ENCODE measurements around the gene CLTRN.
"Not testable (repeated sequence)": the region's sequence is repeated elsewhere in the genome, so short reads cannot be mapped to it uniquely, and the experiment has no call there.

The CLTRN gene, protein sequence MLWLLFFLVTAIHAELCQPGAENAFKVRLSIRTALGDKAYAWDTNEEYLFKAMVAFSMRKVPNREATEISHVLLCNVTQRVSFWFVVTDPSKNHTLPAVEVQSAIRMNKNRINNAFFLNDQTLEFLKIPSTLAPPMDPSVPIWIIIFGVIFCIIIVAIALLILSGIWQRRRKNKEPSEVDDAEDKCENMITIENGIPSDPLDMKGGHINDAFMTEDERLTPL

DNA sequence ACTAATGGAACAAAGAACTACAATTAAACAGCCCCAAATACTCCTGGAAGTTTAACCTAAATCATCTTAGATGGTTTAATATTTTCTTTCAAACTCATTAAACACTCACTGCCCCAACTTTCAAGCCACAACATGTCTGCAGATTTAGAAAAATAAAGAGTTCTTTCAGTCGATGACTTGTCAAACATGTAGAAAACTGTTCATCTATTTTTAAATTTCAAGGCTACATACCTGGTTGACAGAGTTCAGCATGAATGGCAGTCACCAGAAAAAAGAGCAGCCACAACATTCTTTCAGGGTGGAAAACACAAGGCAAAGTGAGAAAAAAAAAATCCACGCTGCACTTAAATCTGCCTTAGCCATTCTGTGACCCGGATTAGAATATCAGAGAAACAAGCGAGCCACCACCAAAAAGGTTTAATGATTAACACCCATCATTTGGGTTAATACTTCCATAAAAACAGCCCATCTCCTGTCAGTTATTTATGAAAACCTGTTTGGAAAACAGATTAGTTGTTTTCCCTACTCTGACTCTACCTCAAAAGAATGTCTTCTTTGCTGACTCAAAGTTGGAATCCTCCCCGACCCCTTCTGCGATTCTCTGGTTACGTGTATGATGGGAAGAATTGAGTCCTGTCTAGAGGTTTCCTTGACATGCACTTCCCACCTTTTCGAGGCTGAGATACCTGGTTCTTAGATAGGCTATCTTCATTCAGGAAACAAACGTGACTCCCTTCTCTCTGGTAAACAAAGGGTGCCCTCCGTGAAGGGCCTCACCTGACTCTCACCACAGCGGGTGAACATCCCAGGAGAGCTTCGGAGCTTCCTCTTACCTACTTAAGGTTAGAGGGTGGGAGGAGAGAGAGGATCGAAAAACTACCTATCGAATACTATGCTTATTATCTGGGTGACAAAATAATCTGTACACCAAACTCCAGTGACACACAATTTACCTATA, at the start of gene CLTRN:
CLTRN (minus strand) TSS at position 319 of the 958 bp plus-strand sequence; CDS start at position 289, 30 bp downstream.
- DNase-seq (ENCODE audit: low read depth, low spot score): no peak

- not testable (repeated sequence) for DNase-seq (ENCODE audit: low read depth, low spot score)
These were observed 39.7 kb upstream of the CLTRN start for GRCh38 chrX:15704273-15704672.

DNA sequence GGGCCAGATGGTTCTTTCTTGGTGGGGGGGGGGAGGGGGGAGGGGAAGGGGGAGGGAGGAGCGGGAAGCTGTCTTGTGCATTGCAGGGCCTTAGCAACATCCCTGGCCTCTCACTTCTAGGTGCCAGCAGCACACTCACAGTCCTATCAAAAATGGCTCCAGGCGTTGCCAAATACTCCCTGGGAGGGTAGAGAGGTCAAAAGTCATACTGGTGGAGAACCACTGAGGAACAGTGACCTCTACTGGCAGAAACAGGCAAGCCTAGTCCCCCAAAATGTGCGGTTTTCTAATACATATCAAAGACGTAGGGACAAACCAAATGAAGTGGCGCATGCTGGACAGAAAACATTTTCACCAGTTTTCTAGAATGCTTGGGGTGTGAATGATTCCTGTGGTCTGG, 39.2 kb upstream of the CLTRN start:
- not testable (repeated sequence) for DNase-seq (ENCODE audit: low read depth, low spot score)

GRCh38 chrX:15702488-15703371, 38.1 kb upstream of the CLTRN start:
- DNase-seq (ENCODE audit: low read depth, low spot score): no peak

- no peak for DNase-seq (ENCODE audit: low read depth, low spot score)
These were observed 31.9 kb upstream of the CLTRN start for GRCh38 chrX:15696516-15696915.

DNA sequence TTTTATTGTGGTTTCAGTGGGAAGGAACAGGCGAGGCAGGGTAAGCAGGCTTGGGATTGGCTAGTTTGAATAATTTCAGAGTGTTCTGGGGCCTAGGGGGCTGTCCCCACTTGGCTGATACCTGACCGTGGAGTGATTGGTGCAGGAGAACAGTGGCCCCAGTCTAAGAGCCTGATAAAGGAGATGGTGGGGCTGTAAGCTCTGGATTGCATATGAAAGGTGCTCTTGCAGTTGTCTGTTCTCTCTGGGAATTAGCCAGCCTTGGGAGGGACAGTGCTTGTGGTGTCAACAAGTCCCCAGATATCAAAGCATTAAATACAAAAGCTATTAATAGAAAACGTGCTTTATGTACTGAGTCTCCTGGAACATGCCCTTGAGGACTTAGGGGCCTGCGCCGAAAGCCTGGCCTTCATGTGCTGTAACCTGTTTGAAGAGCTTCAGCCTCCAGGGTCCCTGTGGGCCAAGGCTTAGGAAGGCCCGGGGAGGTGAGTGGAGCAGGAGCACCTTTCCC, 30.4 kb upstream of the CLTRN start:
- DNase-seq (ENCODE audit: low read depth, low spot score): no peak

- peak; percentile 33 for DNase-seq (ENCODE audit: low read depth, low spot score)
These were observed 22.4 kb upstream of the CLTRN start for GRCh38 chrX:15686818-15687685.

DNA sequence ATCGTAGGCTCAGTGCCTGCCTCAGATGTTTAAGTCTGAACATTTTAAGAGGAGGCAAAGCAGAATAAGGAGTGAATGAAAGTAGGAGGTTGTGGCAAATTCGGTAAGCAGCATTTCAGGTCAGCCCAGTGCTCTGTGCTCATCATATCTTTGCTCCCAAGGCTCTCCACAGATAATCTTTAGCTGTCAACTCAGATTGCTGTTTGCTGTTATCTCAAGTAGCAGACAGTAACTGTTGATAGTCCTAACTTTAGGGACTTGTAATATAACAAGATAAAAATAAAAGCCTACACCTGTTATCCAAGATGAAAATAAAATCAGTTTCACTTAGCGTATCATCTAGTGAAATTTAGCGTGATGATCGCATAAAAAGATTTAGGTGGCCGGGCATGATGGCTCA, 18.6 kb upstream of the CLTRN start:
- no peak for DNase-seq (ENCODE audit: low read depth, low spot score)

DNA sequence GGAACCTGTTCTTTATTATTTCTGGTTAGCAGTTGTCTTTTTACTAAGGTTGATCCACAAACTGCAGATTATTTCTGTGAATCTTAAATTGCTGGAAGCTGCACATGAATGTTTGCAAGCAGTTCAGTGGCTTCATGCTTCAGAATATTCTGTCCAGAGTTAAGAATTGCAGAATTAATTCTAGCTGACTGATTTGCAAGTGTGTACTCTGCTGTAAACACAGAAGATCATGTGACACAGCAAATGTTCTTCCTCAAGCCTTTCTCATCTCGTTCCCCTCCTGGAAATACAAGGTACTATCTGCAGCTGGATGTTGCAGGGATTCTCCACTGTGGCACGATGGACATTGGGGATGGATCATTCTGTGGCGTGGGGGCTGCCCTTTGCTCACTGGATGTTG, 16.8 kb upstream of the CLTRN start:
- no peak for DNase-seq (ENCODE audit: low read depth, low spot score)

- DNase-seq (ENCODE audit: low read depth, low spot score): no peak
These were observed 15.8 kb upstream of the CLTRN start for GRCh38 chrX:15680401-15680800.

DNA sequence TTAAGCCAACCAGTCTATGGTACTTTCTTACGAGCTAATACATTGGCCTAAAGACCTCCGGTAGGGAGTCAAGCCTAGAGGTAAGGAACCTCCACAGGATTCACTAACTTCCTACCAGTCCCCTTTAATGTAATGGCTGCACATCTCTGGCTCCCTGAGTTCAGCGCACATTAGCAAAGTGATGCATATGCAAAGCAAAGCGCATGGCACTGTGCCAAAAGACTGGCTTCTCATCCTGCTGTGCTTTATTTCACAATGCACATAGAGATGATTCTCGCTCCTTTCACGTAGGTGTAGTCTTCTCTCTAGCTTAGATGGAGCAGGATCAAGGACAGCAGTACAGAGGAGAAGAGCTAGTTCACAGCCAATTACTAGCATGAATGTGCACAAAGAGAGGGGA, 14.6 kb upstream of the CLTRN start:
- no peak for DNase-seq (ENCODE audit: low read depth, low spot score)

- DNase-seq (ENCODE audit: low read depth, low spot score): no peak
These were observed 13.7 kb upstream of the CLTRN start for GRCh38 chrX:15678339-15678738.

DNA sequence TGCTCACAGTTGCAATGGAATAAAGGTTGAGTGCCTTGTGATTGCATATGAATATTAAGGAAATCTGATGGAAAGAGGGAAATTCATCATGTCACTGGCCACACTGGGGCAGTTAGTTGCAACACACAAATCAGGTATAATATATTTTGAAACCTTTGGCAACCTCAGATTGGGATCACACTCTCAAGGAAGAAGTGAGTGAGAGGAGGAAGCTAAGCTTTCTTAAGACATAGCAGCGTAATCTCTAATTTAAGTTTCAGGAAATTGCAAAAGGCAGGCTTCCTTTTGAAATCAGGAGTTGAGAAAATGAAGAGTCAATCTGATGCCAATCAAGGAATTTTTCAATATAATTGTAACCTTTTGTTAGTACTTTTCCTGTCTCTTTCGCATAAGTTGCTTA, 12.3 kb upstream of the CLTRN start:
- no peak for DNase-seq (ENCODE audit: low read depth, low spot score)

- peak; percentile 61 for DNase-seq (ENCODE audit: low read depth, low spot score)
These were observed 10.9 kb upstream of the CLTRN start for GRCh38 chrX:15675490-15675921.

DNA sequence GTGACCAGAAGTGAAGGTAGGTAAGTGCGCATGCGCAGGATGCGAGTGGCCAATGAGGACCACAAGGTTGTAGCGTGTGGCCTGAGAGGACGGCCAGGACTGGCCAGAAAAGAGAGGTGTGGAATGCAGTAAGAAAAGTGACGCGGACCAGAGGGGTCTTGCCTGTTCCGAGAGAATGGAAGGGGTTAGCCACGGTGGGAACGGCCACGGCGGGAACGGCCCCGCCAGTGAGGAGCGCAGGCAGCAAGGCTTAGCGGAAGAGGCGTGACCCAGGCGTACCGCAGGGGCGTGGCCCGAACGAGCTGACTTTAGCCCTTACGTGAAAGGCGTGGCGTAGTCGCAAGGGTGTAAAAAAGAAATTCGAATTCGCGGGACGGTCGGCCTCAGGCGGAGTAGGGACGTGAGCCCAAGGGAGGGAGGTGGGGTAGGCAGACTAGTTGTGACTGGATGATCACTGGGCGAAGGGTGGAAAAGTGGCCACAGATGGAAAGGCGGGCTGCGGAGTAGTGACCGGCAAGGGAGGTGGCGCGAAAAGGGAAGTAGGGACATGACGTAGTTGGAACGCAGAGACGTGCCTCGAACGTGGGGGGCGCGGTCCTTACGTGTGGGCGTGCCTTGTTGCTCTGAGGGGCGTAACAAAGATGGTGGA, 10.4 kb upstream of the CLTRN start:
- peak; percentile 73 for DNase-seq (ENCODE audit: low read depth, low spot score)

- DNase-seq (ENCODE audit: low read depth, low spot score): no peak
These were observed 9.9 kb upstream of the CLTRN start for GRCh38 chrX:15674514-15674840.

GRCh38 chrX:15673970-15674369, 9.4 kb upstream of the CLTRN start:
- no peak for DNase-seq (ENCODE audit: low read depth, low spot score)

GRCh38 chrX:15672881-15673280, 8.3 kb upstream of the CLTRN start:
- DNase-seq (ENCODE audit: low read depth, low spot score): no peak

DNA sequence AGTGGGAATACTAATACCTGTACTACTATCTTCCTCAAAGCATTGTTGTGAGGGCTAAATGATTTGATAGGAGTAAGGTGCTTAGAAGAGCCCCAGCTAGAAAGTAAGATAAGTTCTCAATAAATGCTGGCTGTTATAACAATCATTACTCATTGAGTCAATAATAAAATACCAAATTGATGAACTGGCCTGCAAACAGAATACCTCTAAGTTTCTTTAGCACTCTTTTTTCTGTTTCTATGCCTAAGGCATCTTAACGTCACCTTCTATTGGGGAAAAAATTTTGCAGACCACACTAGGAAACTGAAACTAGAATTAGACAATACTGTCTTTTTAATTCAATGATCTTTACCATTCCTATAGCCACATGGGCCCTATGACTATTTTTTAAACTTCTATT, 1.2 kb downstream of the CLTRN start:
- DNase-seq (ENCODE audit: low read depth, low spot score): no peak

DNA sequence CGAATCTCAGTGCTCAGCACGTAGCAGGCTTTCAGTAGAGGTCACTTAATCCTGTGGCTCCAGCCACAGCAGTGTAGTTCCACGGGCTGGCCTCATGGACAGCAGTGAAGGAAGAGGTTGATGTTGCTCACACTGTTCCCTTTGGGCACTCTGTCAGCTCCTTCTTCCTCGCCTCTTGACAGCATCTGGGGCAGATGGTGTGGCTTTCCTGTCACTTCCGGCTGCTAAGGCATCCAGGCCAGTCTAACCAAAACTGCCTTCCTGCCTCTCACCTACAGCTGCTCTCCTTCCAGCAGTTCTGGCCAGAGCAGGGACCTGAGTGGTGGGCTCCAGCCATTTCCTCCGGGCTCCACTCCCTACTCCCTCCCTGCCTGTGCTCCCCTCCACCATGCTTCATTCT, 9.8 kb downstream of the CLTRN start:
- DNase-seq (ENCODE audit: low read depth, low spot score): not testable (repeated sequence)
